Measurements from ENCODE around the gene OR1J2.

OR1J2 gene, protein sequence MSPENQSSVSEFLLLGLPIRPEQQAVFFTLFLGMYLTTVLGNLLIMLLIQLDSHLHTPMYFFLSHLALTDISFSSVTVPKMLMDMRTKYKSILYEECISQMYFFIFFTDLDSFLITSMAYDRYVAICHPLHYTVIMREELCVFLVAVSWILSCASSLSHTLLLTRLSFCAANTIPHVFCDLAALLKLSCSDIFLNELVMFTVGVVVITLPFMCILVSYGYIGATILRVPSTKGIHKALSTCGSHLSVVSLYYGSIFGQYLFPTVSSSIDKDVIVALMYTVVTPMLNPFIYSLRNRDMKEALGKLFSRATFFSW

DNA sequence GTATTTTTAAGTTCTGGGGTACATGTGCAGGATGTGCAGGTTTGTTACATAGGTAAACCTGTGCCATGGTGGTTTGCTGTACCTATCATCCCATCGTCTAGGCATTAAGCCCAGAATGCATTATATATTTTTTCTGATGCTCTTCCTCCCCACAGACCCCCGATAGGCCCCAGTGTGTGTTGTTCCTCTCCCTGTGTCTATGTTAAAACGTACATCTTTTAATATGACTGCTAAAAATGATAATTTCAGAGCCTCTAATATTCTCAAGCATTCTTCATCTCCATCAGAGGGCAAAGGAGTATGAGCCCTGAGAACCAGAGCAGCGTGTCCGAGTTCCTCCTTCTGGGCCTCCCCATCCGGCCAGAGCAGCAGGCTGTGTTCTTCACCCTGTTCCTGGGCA lies at the start of gene OR1J2:
Gene OR1J2, plus strand, starts transcription at position 301 of the 400 bp plus-strand sequence. Its CDS starts 0 bp downstream, at position 301.
- no peak within 1 kb of the TSS for H3K4me3 ChIP-seq (ENCODE audit: control insufficient read depth, low read depth, low read length)
- TF ChIP-seq, protein P1, sequence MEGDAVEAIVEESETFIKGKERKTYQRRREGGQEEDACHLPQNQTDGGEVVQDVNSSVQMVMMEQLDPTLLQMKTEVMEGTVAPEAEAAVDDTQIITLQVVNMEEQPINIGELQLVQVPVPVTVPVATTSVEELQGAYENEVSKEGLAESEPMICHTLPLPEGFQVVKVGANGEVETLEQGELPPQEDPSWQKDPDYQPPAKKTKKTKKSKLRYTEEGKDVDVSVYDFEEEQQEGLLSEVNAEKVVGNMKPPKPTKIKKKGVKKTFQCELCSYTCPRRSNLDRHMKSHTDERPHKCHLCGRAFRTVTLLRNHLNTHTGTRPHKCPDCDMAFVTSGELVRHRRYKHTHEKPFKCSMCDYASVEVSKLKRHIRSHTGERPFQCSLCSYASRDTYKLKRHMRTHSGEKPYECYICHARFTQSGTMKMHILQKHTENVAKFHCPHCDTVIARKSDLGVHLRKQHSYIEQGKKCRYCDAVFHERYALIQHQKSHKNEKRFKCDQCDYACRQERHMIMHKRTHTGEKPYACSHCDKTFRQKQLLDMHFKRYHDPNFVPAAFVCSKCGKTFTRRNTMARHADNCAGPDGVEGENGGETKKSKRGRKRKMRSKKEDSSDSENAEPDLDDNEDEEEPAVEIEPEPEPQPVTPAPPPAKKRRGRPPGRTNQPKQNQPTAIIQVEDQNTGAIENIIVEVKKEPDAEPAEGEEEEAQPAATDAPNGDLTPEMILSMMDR (IDR thresholded peaks at IDR 0.05; ENCODE audit: control insufficient read depth, insufficient read depth, low read depth, low read length, missing control alignments): no peak
- no peak for DNase-seq (ENCODE audit: low read depth)

DNA sequence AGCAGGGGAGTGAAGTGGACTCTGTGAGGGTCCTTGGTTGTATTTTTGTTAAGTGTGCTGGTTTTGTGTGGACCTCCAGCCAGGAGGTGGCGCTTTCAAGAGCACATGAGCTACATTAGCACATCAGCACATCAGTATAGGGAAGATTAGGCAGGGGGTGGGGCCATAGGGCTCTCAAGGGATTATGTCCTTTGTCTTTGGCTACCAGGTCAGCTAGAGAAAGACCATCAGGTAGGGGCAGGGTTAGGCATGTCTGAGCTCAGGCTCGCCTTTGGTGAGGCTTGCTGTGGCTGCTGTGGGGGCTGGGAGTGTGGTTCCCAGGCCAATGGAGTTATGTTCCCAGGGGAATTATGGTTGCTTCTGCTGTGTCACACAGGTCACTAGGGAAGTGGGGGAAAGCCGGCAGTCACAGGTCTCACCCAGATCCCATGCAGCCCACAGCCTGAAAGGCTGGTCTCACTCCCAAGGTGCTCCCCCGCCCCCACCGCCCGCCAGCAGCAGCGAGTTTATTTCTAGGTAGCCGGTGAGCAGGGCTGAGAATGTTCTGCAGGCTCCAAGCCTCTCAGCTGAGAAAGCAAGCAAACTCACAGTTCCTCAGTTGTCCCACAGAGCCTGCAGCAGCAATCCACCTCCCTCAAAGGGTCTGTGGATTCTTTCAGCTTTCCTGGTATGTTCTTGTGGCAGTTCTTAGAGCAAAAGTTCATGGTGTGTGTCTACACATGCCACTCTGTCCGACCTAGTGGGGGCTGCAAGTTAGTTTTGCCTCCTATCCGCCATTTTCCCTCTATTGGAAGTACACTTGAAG lies 46.6 kb upstream of the OR1J2 start:
- H3K4me3 ChIP-seq (ENCODE audit: control insufficient read depth, low read depth, low read length): peak overlapping the region; percentile 31; the same call in 1 of the 2 replicates
- DNase-seq (ENCODE audit: low read depth): no peak
- TF ChIP-seq, protein P1 (IDR thresholded peaks at IDR 0.05; ENCODE audit: control insufficient read depth, insufficient read depth, low read depth, low read length, missing control alignments): peak; percentile 21

DNA sequence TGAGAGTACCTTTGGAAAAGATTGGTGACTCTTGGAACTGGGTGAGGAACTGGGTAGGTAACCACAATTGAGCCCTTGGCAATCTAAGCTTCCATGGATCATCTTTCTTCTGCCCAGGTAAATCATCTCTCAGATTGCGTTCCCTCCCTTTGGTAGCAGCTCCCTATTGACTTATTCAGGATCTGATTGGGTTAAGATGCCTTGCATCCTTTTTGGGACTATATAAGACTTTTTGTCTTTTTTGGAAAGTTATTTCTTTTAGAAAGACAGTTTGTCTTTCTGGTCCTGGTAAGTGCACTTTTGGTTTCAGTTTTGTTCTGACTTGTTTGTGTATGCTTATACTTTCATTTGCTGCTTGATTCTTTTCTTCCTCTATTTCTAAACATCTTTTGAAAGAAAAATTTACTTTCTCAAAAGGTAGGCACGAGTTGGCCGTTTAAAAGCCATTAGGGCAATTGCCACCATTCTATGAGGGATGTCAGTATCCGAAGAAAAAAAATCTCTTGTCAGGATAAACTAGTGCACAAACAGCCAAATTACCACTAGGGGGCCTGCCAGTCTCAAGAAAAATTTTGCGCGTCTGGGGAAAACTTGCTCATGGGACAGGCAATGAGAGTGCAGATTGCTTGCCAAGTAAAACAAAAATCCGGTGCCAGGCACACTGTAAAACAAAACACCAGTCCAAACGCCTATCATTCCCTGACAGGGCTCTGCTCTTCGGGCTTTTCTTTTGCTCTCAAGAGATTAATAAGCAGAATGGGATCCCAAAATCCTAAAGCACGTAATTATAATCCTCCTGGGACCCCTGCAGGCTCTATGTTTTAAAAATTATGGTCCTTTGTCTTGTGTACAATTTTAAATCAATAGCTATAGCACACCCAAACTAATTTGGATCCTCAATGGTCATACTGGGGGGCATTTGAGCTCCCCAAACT lies 45.7 kb upstream of the OR1J2 start:
- peak; percentile 85 for DNase-seq (ENCODE audit: low read depth)
- H3K4me3 ChIP-seq (ENCODE audit: control insufficient read depth, low read depth, low read length): peak overlapping the region; percentile 31
- TF ChIP-seq, protein P1 (IDR thresholded peaks at IDR 0.05; ENCODE audit: control insufficient read depth, insufficient read depth, low read depth, low read length, missing control alignments): peak; percentile 76

DNA sequence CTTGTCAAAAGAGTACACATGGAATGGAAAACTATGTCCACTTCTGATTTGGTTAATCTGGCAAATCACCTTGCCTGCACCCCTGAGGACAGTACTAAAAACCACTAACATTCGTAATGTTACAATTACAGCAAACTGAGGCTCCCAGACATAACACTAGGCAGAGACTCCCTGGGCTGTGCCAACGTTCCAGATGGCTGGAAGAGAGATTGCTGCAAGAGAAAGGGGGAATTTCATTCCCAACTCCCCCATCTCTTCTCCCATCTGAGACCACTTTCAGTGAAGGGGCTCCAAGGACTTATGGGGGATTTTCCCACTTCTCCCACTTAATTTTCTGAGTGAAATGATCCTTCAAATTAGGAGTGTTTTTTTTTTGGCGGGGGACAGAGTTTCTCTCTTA lies 44.1 kb upstream of the OR1J2 start:
- H3K4me3 ChIP-seq (ENCODE audit: control insufficient read depth, low read depth, low read length): no peak overlapping the region
- DNase-seq (ENCODE audit: low read depth): no peak
- TF ChIP-seq, protein P1 (IDR thresholded peaks at IDR 0.05; ENCODE audit: control insufficient read depth, insufficient read depth, low read depth, low read length, missing control alignments): no peak

DNA sequence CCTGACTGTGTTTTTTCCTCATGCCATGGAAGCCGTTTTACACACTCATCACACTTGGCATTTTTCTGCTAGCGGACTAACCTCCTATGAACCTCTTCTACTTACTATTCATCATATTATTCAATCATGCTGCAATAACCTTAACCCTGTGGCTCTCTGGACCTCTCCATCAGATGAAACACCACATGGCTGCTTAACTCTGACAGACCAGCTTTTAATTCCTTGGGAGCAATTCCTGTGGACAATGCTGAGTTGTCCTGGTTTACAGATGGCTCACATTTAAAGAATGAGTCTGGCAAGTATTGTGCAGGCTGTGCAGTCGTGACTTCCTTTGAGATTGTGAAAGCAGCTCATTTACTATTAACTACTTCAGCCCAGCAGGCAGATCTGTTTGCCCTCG lies 41.9 kb upstream of the OR1J2 start:
- H3K4me3 ChIP-seq (ENCODE audit: control insufficient read depth, low read depth, low read length): no peak overlapping the region
- TF ChIP-seq, protein P1 (IDR thresholded peaks at IDR 0.05; ENCODE audit: control insufficient read depth, insufficient read depth, low read depth, low read length, missing control alignments): no peak
- peak; percentile 84 for DNase-seq (ENCODE audit: low read depth)

DNA sequence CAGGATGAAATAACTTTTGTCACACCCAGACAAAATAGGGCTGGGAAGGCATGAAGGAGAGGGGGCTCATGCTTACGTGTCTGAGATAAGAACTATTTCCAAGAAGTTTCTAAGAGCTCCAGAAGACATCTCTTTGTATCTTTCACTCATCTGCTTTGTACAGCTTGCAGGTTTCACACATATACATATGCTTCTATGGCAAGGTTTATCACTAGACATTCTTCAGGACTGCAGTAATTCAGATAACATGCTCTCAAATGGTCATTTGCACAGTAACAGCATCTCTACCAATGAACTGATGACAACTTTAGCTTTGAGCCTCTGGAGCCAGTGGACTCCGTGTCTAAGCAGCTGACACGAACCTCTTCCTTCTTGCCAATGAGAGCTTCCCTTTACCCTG lies 36.0 kb upstream of the OR1J2 start:
- H3K4me3 ChIP-seq (ENCODE audit: control insufficient read depth, low read depth, low read length): no peak overlapping the region
- no peak for DNase-seq (ENCODE audit: low read depth)
- TF ChIP-seq, protein P1 (IDR thresholded peaks at IDR 0.05; ENCODE audit: control insufficient read depth, insufficient read depth, low read depth, low read length, missing control alignments): no peak
